NCI-H82 (cell line): ENCODE measurements around the gene DLST.
A peak's percentile ranks its signal among the peaks of the same experiment; 100 is the strongest.
"Not testable (repeated sequence)": the region's sequence is repeated elsewhere in the genome, so short reads cannot be mapped to it uniquely, and the experiment has no call there.

Experiments
- DNase-seq: peaks from one replicate; lab custom pipeline; 2025; lab: John Stamatoyannopoulos, UW

The DLST gene

DNA sequence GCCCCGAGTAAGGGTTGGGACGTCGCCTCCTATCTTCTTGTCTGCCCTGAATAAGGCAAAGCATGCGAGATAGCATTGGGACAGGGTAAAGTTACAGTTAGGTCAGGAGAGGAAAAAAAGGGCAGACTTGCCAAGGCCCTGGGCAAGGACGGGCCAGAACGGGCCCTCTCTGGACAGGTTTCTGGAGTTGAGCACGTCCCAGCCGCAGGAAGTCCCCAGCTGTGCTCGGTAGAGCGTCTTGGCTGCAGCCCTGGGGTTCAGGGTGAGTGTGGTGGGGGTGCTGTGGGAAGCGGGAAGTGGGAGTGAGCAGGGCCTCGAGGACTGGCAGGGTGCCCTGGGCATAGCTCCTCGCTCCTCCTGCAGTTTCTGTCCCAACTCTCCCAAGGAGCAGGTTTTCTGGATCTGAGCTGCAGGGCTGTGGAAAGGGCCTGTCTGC lies 35.9 kb downstream of the DLST start:
- no peak for DNase-seq

DNA sequence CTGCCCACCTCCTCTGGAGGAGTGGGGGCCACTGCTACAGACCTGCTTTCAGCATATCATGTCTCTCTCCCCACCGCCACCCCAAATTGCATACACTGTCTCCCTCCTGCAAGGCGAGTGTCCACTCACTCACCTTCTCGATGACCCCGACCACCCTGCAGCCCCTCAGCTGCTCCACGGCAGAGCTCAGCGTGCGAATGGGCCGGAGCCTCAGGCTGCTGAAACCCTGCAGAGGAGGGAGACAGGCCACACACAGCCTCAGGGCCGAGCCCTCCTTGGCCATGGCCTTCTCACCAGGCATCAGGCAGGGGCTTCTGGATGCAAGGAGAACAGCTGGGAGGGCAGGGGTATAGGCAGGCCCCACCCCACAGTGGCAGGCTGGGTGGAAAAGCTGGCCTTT lies 36.7 kb downstream of the DLST start:
- DNase-seq = no peak

DNA sequence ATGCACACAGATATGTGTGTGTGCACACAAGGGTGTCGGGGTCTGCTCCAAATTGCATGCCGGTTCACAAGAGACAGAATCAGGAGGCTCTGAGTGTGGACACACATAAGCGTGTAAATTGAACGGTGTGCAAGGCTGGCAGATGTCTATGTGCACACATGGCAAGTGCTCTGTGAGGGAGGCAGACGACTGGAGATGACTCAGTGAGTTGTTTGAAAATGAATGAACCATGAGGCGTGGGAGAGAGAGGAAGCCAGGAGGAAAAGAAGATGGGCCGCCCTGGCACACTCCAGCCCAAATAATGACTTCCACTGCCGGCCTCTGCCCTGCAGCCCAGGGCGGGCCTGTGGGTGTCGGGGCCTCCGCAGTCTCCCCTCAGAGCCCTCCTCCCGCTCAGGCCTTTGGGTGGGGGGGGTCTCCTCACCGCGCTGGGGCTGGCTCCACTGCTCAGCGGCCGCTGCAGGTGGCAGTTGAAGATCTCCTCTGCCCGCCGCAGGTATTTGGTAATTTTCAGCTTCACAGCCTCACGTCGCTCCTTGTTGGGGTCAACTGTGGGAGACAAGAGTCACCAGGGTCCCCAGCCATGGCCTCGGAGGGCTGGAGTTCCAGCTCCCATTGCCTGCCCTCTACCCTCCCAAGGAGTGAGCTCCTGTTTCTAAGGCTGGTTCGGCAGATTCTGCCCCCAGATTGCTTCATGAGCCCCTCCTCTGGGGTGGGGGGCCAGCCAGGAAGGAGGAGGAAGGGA lies 37.9 kb downstream of the DLST start:
- DNase-seq = no peak

DNA sequence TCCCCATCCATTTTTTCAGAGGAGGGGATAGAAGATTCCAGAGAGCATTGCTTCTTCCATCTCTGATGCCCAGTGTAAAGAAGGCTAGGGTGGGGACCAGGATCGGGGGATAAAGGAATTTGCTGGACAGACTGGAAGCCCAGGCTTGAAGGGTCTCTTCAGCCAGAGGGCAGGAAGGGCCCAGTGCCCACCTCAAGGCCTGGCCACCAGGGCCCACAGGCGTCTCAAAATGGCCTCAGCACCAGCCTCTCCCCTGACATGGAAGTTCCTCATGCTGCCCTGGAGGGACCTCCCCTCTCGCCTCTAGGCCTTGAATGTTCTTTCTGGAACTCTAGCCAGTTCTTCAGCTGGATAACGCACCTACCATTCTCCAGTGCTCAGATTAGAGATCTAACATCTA lies 38.6 kb downstream of the DLST start:
- DNase-seq = no peak

DNA sequence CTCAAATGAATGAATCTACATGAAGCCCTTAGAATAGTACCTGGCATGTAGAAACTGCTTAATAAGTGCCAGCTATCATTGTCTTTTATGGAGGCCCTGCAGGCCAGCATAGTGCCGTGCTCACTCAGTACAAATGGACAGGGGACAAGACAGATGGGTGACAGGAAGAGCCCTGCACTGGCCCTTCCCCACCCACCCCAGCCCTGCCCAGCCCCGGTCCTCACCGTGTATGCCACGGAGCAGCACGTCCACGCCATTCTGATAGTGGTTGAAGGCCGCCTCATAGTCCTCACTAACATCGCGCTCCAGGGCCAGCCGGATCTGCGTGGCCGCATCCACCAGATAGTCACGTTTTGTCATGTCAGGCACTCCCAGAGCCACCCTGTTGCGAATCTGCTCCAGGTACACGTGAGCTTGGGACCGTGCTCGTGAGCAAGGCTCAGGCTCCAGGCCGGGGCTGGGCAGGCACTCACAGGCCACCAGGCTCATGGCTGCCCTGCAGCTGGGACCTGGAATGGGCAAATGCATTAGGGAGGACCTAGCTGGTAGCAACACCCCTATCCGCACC lies 39.4 kb downstream of the DLST start:
- DNase-seq = no peak

DNA sequence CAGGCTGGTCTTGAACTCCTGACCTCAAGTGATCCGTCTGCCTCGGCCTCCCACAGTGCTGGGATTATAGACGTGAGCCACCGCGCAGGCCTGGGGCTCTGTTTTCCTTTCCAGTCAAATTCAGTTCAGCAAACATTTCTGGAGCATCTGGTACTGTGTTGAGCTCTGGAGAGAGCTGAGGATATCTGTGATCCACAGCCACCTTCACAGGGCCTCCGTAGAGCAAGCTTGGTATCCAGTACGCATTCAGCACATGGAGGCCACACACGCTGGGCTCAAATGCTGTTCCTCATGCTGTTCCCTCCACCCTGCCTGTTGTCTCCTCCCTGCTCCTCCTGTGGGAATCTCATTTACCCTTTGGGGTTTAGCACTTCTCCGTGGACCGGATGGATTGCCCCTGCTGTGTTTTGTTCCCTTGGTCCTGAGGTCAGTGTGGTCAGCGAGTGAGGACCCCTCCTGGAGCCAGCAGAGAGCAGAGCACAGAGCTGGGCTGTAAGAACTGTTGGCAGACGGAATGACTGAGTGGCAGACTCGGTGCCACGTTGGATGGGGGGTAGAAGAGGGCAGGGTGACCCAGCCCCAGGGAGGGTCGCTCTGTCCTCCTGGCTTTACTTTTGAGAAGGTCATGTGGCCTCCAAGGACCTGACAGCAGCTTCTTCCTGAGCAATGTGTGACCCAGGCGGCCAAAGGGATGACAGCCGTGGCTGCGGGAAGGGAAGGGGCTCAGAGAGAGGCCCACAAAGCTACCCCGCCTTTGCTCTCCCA lies 40.5 kb downstream of the DLST start:
- no peak for DNase-seq

DNA sequence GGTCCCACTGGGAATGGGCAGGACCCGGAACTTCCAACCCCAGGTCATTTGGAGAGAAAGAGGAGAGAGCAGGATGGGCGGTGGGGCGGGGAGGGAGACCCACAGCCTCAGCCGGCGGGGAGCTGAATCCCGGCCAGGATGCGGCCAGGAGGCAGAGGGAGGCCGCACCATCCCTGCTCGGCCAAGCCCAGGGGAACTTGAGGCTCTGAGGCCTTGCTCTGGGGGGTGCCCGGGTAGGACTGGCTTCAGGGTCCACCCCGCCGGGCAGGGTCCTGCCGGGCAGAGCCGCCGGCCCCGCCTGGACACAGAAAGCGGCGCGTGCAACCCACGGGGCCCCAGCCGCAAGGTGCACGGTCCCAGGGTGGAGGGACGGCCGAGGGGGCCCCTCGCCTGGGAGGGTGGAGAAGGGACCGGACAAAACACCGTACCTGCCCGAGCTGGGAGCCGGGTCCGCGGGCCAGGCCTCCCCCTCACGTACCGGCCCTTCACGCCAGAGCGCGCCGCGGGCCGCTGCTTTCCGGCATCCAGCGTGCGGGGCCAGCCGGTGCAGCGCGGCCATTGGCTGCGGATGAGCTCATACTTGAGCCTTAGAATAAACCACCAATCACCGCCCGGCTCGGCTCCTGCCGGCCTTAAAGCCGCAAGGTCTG lies 41.2 kb downstream of the DLST start, which contains the start of gene RPS6KL1:
RPS6KL1 (minus strand) TSS at position 509 of the 650 bp plus-strand sequence. CDS start 1,719 bp downstream, outside the sequence.
- peak; percentile 95 for DNase-seq

DNA sequence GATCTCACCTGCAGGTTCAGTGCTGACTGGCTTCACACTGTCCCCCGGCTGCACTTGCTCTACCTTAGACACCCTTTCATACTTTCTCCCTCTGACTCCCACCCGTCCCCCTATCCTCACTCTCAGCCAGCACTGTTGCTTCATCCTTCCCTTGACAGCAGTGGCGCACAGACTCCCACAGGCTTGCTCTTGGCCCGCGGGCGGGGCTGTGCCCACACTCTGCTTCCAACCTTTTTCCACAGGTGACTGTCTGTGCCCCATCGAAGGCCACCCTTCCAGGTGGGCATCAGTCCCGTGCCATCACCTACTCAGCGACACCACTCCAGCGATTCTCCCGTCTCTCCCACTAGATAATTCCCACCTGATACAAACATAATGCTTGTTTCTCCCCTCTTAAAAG lies 42.3 kb downstream of the DLST start:
- no peak for DNase-seq

DNA sequence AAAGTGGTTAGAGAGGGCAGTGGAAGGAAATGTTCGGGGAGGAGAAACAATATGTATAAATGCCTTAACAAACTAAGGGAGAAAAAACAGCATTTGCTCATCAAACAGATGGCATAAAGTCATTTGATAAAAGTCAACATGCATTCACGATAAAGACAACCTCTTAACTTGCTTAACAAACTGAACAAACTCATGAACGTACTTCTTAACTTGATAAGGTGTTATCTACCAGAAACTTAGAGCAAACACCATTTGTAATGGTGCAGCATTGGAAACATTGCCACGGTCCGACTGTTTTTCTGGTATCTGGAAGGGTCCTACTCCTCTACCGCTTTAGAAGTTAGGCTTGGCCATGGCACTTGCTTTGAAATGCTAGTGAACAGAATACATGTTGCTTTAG lies 45.5 kb downstream of the DLST start:
- no peak for DNase-seq

DNA sequence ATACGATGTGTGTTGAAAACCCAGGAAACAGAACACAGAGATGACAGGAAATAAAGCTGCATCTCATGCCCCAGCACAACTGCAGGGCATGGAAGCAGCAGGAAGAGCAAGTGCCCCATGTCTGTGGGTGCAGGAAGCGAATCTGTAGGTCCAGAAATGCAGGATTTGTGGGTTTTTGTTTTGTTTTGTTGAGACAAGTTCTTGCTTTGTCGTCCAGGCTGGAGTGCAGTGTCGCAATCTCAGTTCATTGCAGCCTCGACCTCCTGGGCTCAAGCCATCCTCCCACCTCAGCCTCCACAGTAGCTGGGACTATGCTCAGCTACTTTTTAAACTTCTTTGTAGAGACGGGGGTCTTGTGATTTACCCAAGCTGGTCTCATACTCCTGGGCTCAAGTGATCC lies 47.5 kb downstream of the DLST start:
- DNase-seq = no peak

DNA sequence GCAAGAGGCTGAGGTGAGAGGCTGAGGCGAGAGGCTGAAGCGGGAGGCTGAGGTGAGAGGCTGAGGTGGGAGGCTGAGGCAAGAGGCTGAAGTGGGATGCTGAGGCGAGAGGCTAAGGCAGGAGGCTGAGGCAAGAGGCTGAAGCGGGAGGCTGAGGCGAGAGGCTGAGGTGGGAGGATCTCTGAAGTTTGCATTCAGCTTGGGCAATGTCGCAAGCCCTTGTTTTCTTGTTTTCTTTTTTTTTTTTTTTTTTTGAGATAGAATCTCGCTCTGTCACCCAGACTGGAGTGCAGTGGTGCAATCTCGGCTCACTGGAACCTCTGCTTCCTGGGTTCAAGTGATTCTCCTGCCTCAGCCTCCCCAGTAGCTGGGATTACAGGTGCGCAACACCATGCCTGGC lies 50.0 kb downstream of the DLST start:
- DNase-seq = not testable (repeated sequence)

DNA sequence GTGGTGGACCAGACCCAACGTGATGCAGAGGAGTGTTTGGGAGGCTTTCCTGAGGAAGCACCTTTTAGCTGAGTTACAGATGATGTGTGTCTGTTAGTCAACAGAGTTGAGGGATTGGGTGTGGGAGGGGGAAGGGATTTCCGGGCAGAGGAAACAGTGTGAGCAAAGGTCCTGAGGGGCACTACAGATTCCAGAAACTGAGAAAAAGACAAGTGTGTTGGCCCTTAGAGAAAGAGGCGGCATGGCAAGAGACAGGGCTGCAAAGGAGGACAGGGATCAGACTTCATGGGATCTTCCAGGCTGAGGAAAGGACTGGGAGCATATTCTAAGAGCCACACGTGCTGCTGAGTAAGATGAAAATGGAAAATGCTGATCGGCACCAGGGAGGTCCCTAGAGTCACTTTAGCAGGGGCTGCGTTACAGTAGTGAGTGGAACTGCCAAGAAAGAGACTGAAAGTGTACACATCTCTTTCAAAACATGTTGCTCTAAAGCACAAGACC lies 50.7 kb downstream of the DLST start:
- DNase-seq = no peak

DNA sequence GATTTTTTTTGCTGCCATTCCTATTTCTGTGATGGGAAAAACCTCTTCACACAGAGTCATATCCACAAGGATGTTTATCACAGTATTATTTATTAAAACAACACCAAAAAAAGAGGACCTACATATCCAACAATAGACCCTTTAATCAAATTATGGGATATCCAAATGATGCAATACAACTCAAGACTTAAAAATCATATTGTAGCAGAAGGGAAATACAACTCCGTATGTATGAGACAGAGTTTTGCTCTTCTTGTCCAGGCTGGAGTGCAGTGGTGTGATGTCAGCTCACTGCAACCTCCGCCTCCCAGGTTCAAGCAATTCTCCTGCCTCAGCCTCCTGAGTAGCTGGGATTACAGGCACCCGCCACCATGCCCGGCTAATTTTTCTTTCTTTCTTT lies 51.2 kb downstream of the DLST start:
- not testable (repeated sequence) for DNase-seq

DNA sequence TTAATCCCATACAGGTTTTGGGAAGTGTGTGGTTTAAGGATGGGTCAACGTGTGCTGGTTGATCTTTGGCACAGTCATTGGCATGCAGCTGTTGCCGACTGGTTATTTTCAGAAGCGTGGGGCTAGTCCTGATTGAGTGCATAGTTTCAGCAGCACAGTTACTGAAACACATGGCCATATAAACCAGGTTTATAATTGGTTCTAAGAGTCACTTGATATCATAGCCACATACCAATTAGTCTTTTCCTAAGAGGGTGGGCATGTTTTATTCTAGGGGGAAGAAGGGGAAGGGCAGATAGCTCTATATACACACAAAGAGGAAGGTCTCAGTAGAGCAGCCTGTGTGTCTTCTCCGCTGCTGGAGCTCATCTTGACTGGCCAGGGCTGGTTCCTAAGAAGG lies 52.3 kb downstream of the DLST start:
- DNase-seq = peak; percentile 41

DNA sequence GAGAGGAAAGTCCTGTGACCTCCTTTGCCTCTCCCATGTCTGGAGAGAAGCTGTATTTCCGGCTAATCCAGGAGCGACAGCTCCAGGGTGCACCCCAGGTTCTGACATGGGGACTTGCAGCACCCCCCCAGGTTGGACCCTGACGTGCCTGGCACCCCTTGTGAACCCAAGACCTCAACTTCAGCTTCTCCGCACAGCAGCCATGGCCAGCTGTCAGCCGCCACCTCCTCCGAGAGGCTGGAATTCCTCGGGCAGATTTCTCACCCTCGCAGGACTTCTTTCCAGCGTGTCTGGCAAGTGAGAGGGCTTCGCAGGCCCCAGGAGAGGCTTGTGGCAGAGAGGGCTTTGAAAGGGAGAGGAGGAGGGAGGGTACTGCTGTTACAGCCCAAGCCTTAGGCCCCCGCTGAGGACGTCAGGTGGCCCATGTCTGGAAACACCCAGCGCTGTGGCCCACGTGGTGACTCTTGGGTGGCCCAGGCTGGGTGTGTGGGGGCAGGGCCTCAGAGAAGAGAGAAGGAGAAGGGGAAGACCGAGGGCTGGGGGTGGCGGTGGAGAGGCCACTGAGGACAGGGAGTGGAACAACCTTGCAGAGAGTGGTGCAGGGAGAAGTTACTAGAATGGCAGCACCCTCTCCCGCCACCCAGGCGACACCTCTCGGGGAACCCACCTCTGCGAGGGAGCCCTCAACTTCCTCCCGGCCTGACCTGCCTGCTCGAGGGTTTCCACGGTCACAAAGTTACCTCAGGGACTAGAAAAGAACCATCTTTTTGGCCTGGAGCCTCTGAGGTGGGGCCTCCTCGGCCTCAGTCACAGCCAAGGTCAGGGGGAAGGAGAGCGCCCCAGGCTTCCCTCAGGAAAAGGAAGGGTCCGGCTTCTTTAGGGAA lies 53.0 kb downstream of the DLST start:
- DNase-seq = peak; percentile 8

DNA sequence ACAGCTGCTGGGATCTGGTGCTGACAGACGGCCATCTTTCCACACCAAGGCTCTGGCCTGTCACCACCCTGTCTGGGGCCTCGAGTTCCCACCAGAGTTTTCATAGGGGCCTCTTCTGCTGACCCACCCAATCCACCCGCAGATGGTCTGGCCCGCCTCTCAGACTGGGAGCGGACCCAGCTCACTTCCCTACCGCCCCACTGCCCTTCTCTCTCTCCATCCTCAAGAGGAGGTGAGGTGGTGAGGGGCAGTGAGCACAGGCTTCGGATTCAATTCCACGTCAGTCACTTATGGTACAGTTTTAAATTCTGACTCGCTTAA lies 53.6 kb downstream of the DLST start:
- no peak for DNase-seq

DNA sequence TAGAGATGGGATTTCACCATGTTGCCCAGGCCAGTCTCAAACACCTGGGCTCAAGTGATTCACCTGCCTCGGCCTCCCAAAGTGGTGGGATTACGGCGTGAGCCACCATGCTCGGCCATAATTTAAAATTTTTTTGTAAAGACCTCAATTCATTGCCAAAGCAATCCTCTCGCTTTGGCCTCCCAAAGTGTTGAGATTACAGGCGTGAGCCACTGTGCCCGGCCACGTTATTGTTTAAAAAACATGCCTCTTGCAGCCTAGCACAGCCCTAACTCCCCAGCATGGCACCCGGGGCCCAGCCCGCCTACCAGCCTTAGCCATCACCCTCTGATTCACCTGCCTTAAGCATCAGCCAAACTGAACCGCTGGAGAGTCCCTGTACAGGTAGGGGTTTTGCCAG lies 54.4 kb downstream of the DLST start:
- DNase-seq = no peak

DNA sequence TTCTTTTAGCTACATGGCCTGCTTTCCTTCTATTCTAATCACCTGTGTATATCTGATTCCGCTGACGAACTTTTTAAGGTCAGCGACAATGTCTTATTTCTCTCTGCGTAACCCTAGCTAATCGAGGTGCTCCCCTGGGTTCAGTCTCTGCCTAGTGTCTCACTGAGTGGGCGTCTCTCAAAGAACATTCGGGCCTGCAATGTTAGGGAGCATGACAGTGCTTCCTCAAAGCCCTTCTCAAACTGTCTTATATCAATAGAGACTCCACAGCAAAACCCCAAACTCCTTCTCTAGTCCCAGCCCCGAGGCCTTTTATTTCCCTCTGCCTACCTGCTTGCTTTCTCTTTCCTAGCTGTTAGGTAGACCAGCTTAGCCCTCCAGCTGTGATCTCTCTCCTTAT lies 55.0 kb downstream of the DLST start:
- DNase-seq = no peak

DNA sequence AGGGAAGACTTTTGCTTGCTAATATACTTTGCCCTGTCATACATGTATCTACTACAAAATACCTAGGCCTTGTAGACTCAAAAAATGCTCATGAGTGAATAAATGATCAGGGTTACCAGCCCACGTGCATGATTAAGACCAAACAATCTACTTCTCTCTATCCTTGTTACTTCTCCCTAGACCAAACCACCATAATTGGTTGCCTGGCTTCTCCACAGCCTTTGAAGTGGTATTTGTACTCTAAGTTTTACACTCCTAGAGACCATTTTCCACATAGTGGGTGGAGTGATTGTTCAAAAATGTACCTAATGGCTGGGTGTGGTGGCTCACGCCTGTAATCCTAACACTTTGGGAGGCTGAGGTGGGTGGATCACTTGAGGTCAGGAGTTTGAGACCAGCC lies 55.5 kb downstream of the DLST start:
- no peak for DNase-seq

DNA sequence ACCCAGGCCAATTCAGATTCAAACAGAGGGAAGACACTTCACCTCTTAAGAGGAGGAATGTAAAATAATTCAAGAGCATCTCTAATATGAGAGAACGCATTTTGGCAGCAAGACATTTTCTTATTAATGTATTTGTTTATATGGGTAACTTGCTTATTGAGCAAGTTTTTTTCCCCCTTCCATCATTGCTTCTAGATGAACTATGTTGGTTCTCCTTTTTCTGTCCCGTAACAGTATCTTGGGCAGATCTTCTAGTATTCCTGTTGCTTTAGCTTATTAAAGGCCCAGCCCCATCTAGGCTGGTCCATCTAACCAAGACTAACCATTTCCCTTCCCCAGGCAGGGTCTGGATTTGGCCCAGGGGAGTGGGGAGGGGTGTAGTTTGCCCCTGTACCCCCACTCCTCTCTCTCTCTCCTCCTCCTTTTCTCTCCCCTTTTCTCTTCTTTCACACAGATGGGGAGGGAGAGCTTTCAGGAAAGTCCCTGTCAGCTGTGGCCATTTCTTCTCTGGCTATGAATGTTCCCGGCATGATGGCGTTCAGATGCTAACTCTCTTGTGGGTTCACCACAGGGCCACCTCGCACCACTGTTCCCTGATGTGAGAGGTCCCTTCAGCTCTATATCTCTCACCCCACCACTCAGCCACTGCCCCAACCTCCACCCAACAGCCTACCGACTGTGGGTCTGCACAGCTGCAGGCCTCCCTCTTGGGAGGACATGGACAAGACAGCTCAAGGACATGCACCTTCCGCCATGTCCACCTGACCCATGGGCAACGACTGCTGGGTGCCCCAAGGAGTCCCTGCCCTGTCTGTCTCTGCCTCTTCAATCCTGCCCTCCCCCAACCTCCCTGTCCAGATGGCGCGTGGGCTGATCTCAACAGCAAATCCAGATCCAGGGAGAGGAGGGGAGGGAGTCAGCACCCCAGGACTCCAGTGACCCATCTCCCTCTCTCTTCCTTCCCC lies 57.1 kb downstream of the DLST start:
- DNase-seq = peak; percentile 89
